HL-60 (cell line): ENCODE data around the gene TBPL1.

Source experiments
- DNase-seq, 2 experiments: peaks; one replicate each; pipeline ENCODE4 v3.0.0-alpha.2; 2010 to 2020; ENCODE audit warnings: low read depth in 1 of 2, low spot score in 1 of 2
- H3K27ac ChIP-seq: fragments of 250-450 bp; sonication (Bioruptor Pico); replicated peaks from 2 replicates; pipeline ENCODE4 v1.5.1; 2020; ENCODE audit warnings: mild to moderate bottlenecking, moderate library complexity
- H3K27me3 ChIP-seq: fragments of 250-450 bp; sonication (Bioruptor Pico); 2 replicates; pipeline ENCODE4 v1.5.1; 2021; ENCODE audit warnings: mild to moderate bottlenecking, moderate library complexity; ENCODE audit not compliant: insufficient read depth, poor library complexity, severe bottlenecking
- H3K4me3 ChIP-seq: replicated peaks from 2 replicates; pipeline ENCODE4 v1.5.1; 2011; ENCODE audit warnings: mild to moderate bottlenecking, control low read depth, low read length; ENCODE audit not compliant: insufficient read depth
- GABPA ChIP-seq: IDR thresholded peaks from 2 replicates; pipeline ENCODE4 v1.6.1; 2012; ENCODE audit warnings: low read depth
- POLR2AphosphoS5 ChIP-seq: IDR thresholded peaks from 2 replicates; pipeline ENCODE4 v1.6.1; 2012; ENCODE audit warnings: low read depth
- REST ChIP-seq: IDR thresholded peaks from 2 replicates; pipeline ENCODE4 v1.6.1; 2012; ENCODE audit warnings: low read depth; ENCODE audit not compliant: insufficient replicate concordance
- SPI1 ChIP-seq: IDR thresholded peaks from 2 replicates; pipeline ENCODE4 v1.6.1; 2012; ENCODE audit warnings: low read depth, mild to moderate bottlenecking, borderline replicate concordance
- long read RNA-seq: library from polyadenylated mRNA; unstranded; transcript quantifications from one replicate; pipeline ENCODE4 v2.0.0, GENCODE V29; 2020
- TF ChIP-seq, protein P1 (sequence below): IDR thresholded peaks from one replicate; pipeline ENCODE4 v1.5.1; 2011; ENCODE audit warnings: low read length, control low read depth, inconsistent platforms; ENCODE audit not compliant: insufficient read depth

TBPL1 gene
- long read RNA-seq, full-length matches to known transcripts: 37 of 41 reads
- long read RNA-seq, partial matches to known transcripts: 0 of 41 reads
- long read RNA-seq, other reads (novel, unspliced or antisense): 4 of 41 reads

GRCh38 chr6:133952815-133953633 is at the start of gene TBPL1:
Gene TBPL1 (plus strand): TSS chr6:133953224. CDS start chr6:133980126, 26,902 bp downstream.
- Histone ChIP-seq H3K27ac (peak within 1 kb of the TSS; percentile 77), H3K27me3 (no peaks in the 10 kb centered on the region), H3K4me3 (peak within 1 kb of the TSS; percentile 97)
- DNase-seq: peak; percentile 82 to 94
- TF ChIP-seq GABPA (peak; percentile 87), SPI1 (peak; percentile 10; the same call in 1 of the 2 replicates), REST (no peak), POLR2AphosphoS5 (peak; percentile 80)
- TF ChIP-seq, protein P1, sequence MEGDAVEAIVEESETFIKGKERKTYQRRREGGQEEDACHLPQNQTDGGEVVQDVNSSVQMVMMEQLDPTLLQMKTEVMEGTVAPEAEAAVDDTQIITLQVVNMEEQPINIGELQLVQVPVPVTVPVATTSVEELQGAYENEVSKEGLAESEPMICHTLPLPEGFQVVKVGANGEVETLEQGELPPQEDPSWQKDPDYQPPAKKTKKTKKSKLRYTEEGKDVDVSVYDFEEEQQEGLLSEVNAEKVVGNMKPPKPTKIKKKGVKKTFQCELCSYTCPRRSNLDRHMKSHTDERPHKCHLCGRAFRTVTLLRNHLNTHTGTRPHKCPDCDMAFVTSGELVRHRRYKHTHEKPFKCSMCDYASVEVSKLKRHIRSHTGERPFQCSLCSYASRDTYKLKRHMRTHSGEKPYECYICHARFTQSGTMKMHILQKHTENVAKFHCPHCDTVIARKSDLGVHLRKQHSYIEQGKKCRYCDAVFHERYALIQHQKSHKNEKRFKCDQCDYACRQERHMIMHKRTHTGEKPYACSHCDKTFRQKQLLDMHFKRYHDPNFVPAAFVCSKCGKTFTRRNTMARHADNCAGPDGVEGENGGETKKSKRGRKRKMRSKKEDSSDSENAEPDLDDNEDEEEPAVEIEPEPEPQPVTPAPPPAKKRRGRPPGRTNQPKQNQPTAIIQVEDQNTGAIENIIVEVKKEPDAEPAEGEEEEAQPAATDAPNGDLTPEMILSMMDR: no peak

DNA sequence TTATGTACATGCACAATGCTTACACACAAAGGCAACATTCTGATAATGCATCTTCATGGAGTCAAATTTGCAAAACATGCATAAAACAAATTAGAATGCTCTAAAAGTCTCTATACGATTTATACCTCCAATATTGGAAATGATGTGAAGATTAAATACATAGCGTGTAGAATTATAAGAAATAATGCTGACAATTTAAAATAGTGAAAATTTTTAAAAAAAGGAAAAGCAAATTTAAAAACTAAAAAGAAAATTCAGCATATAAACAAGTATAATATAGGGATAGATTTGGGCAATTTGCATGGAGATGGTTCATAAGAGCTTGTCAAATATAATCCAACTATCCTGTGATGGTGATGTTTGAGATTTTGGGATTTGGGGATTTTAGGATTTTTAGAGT is 49.2 kb upstream of the TBPL1 start:
- Histone ChIP-seq H3K27me3 (peaks cover 14% of the 10 kb centered on the region), H3K27ac (no peak overlapping the region), H3K4me3 (no peak overlapping the region)
- DNase-seq: no peak
- TF ChIP-seq POLR2AphosphoS5 (no peak), REST (no peak), SPI1 (no peak), GABPA (no peak)
- TF ChIP-seq, protein P1: no peak

- Histone ChIP-seq H3K27ac (no peak overlapping the region), H3K27me3 (peaks cover 13% of the 10 kb centered on the region), H3K4me3 (no peak overlapping the region)
- DNase-seq: peak; percentile 27 to 38
- TF ChIP-seq POLR2AphosphoS5: 0 out of 2 replicates have a peak, but pooled peaks have one; percentile 37
- TF ChIP-seq, protein P1: no peak
These were observed 47.0 kb upstream of the TBPL1 start for GRCh38 chr6:133906050-133906449.
